Psoas muscle (tissue), 8 donors: ENCODE data around the gene TUBA4B. TPM values are rescaled to one million over a fixed set of nuclear protein-coding genes. Genes with fewer than 3 reads are reported as not detected.

Experiments used
- ATAC-seq, 4 donors: fragments of 200-7000 bp; cut with Tn5 transposase; one replicate each; pipeline ENCODE4 v1.9.1; 2020; ENCODE audit warnings: moderate library complexity in 3 of 4, mild to moderate bottlenecking in 2 of 4
- DNase-seq, 2 donors: peaks; one replicate each; pipeline ENCODE4 v3.0.0-alpha.2; 2020
- H3K27ac ChIP-seq: fragments of 200-600 bp; one replicate; pipeline ENCODE4 v1.8.0; 2022
- H3K27me3 ChIP-seq, 3 donors: fragments of 200-600 bp in 1 of 3; one replicate each; pipeline versions ENCODE4 v1.6.1 to v1.8.0; 2013 to 2022; ENCODE audit warnings: low read length in 2 of 3, mild to moderate bottlenecking in 2 of 3, moderate library complexity in 1 of 3; ENCODE audit not compliant: insufficient read depth in 3 of 3
- H3K36me3 ChIP-seq, 2 donors: fragments of 200-600 bp in 1 of 2; one replicate each; pipeline versions ENCODE4 v1.6.1 to v1.8.0; 2013 to 2022; ENCODE audit warnings: low read depth in 1 of 2, mild to moderate bottlenecking in 1 of 2, moderate library complexity in 1 of 2; ENCODE audit not compliant: insufficient read depth in 1 of 2
- H3K4me1 ChIP-seq: fragments of 200-600 bp; one replicate; pipeline ENCODE4 v1.8.0; 2022
- H3K4me3 ChIP-seq: fragments of 200-600 bp; one replicate; pipeline ENCODE4 v1.8.0; 2022; ENCODE audit warnings: mild to moderate bottlenecking
- H3K9me3 ChIP-seq: fragments of 200-600 bp; one replicate; pipeline ENCODE4 v1.8.0; 2022
- CTCF ChIP-seq: fragments of 200-600 bp; IDR thresholded peaks from one replicate; pipeline ENCODE4 v1.8.0; 2022; ENCODE audit warnings: antibody characterized with exemption
- WGBS, 3 donors: extraction: QIAGEN DNeasy Blood & Tissue Kit; methylation state at CpG; one replicate each; pipeline versions ENCODE4 v1.1.6 to v1.1.7; 2013; 5-methylcytosine and 5-hydroxymethylcytosine counted together
- intact Hi-C, 2 donors: fragments of 100-400 bp; cut with DNase I; formaldehyde crosslinking; loops; one replicate each; pipeline versions ENCODE4 v1.11.0 to v1.14.2; 2022
- polyA plus RNA-seq, 3 donors: library from polyadenylated mRNA; stranded (reverse); fragments of 200-250 nt; gene quantifications; one replicate each; pipeline ENCODE4 v1.2.3, GENCODE V29; 2013
- total RNA-seq, 4 donors: library from RNA; stranded (reverse); fragmentation: NEBNext Ultra II Directional in 2 of 4; extraction: Animal tissue kit (Norgen Biotek cat#: 25700) in 2 of 4; gene quantifications; one replicate each; pipeline versions ENCODE4 v1.2.1 to v1.2.4, GENCODE V29; 2021 to 2023
- donor health status: healthy with polysubstance abuse.
- donor health status: DM: no; HTN: no; CAD: no; lungs with moderate emphysema.
- donor health status: Bipolar disorder and iron deficiency.
- donor health status: healthy.
- donor health status: DM: yes; HTN: yes; CAD: no.
- donor health status: DM: no; HTN: no; CAD: no.
- donor health status: DM: no; HTN: no; CAD: no.
- donor health status: DM: yes; HTN: yes; CAD: no.

Gene TUBA4B
- total and polyA plus RNA-seq, 7 donors: 0.06 TPM; not detected in 6

DNA sequence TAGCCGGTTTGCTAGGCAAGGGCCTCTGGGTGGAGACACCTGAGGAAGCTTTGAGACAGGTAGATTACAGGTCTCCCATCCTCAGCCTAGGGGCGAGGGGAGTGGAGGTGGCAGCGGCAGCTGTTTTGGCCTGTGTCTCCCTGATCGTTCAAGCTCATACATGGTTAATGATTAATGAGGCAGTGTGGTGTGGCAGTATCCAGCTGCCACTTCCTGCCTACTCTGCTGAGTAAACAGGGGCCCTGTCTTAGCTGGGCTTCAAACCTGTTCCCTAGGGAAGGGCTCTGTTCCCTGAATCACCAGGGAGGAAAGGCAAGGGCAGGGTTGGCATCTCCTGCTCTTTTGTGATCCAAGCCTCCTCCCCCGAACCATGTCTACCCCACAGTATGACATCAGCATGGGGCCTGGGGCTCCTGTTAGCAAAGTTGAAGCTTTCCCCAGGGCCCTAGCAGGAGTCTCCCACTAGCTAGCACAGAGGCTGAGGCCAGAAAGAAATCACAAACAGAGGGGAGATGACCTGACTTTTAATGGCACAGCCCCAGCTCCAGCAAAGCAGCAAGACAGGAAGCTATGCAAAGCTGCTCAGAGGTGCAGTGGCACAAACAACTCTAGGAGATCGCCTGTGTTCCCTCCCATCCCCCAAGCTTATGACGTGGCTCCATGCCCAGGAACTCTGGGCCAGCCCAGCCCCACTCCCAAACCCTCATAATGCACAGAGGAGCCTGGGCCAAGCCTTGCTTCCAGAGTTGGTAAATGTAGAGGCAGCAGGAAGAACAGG, 3.7 kb upstream of the TUBA4B start:
- no peak for ATAC-seq
- peaks cover 59% of the 10 kb centered on the region for H3K4me1 ChIP-seq
- TF ChIP-seq CTCF: no peak
- peaks cover 0 to 55% of the 10 kb centered on the region in 2 donors for H3K36me3 ChIP-seq
- H3K4me3 ChIP-seq: peak overlapping the region; percentile 75
- intact Hi-C loops: loop anchor here in 1 of 2 donors (10.0 kb wide), 1 partner anchor 45 kb away; no protein-coding TSS in a partner anchor
- DNase-seq: peak; percentile 53 to 77
- H3K27me3 ChIP-seq: no peaks in the 10 kb centered on the region
- 15 to 23% (median 21%) methylated on average over 7 of the region's 7 CpGs for WGBS, 3 donors
- no peaks in the 10 kb centered on the region for H3K9me3 ChIP-seq
- H3K27ac ChIP-seq: peak overlapping the region; percentile 94

DNA sequence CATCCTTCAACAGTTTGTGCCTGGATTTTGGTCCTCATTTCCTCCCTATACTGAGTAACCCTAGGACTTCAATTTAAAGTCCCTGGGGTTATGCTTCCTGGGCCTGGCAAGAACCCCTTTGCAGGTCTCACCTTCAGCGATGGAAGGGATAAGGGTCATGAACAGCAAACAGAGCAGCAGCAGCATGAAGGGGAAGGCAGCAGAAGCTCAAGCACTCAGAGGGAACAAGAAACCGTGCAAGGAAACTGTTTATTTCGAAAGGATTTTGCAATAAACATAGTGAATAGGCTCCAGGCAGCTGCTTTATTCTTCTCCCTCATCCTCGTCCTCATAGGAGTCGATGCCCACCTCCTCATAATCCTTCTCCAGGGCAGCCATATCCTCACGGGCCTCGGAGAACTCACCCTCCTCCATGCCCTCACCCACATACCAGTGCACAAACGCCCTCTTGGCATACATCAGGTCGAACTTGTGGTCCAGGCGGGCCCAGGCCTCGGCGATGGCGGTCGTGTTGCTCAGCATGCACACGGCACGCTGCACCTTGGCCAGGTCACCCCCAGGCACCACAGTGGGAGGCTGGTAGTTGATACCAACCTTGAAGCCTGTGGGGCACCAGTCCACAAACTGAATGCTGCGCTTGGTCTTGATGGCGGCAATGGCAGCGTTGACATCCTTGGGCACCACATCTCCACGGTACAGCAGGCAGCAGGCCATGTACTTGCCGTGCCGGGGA, 2.8 kb upstream of the TUBA4B start:
- Histone ChIP-seq H3K9me3 (no peaks in the 10 kb centered on the region), H3K27me3 (no peaks in the 10 kb centered on the region), H3K4me1 (peaks cover 54% of the 10 kb centered on the region), H3K4me3 (peak overlapping the region; percentile 75), H3K36me3 (peaks cover 0 to 55% of the 10 kb centered on the region in 2 donors), H3K27ac (peak overlapping the region; percentile 94)
- intact Hi-C loops: no loop called here
- ATAC-seq: no peak
- no peak for DNase-seq
- WGBS, 3 donors: 59 to 71% (median 66%) methylated on average over 22 of the region's 22 CpGs
- TF ChIP-seq CTCF: no peak

GRCh38 chr2:219251656-219252055, 1.4 kb upstream of the TUBA4B start:
- peaks cover 48% of the 10 kb centered on the region for H3K4me1 ChIP-seq
- 38 to 58% (median 42%) methylated on average over 6 of the region's 6 CpGs for WGBS, 3 donors
- no peak for TF ChIP-seq CTCF
- H3K27ac ChIP-seq: peak overlapping the region; percentile 94
- DNase-seq: no peak
- no peaks in the 10 kb centered on the region for H3K9me3 ChIP-seq
- H3K27me3 ChIP-seq: no peaks in the 10 kb centered on the region
- peak overlapping the region; percentile 75 for H3K4me3 ChIP-seq
- intact Hi-C loops: no loop called here
- no peak for ATAC-seq
- peaks cover 0 to 55% of the 10 kb centered on the region in 2 donors for H3K36me3 ChIP-seq

GRCh38 chr2:219252084-219252483, 959 bp upstream of the TUBA4B start:
- Histone ChIP-seq H3K27ac (peak overlapping the region; percentile 94), H3K36me3 (peaks cover 0 to 51% of the 10 kb centered on the region in 2 donors), H3K9me3 (no peaks in the 10 kb centered on the region), H3K27me3 (no peaks in the 10 kb centered on the region), H3K4me1 (peaks cover 48% of the 10 kb centered on the region), H3K4me3 (peak overlapping the region; percentile 75)
- TF ChIP-seq CTCF: no peak
- 25 to 38% (median 25%) methylated on average over 5 of the region's 5 CpGs for WGBS, 3 donors
- DNase-seq (no peak), ATAC-seq (peak in 3 of 4 donors; percentile 2 to 5 (median 4))
- intact Hi-C loops: no loop called here
